Activated CD4-positive, alpha-beta T cell treated with anti-CD3 and anti-CD28 coated beads, Interleukin-2, amount 10 ng/mL, durations not matched to agents 24 days and 14 days (primary cell): ENCODE data around the gene RUBCN. TPM values are rescaled to one million over a fixed set of nuclear protein-coding genes. Genes with fewer than 3 reads are reported as not detected.

Source experiments
- DNase-seq: peaks from one replicate; pipeline ENCODE4 v3.0.0; 2022
- H3K27ac Mint-ChIP-seq: one replicate; pipeline ENCODE4 v1.8.0; 2022; ENCODE audit warnings: mild to moderate bottlenecking, mixed read lengths
- H3K27me3 Mint-ChIP-seq: one replicate; pipeline ENCODE4 v1.8.0; 2022; ENCODE audit warnings: mixed read lengths
- H3K36me3 Mint-ChIP-seq: one replicate; pipeline ENCODE4 v1.8.0; 2022; ENCODE audit warnings: low read depth, mild to moderate bottlenecking, mixed read lengths
- H3K4me1 Mint-ChIP-seq: one replicate; pipeline ENCODE4 v1.8.0; 2021; ENCODE audit warnings: mixed read lengths
- H3K4me3 Mint-ChIP-seq: one replicate; pipeline ENCODE4 v1.8.0; 2022; ENCODE audit warnings: mild to moderate bottlenecking, moderate library complexity, mixed read lengths
- H3K9me3 Mint-ChIP-seq: one replicate; pipeline ENCODE4 v1.8.0; 2021; ENCODE audit warnings: mixed read lengths
- intact Hi-C: fragments of 100-400 bp; cut with micrococcal nuclease; formaldehyde crosslinking; loops from one replicate; pipeline ENCODE4 v1.15.1; 2023
- total RNA-seq: library from RNA; stranded (reverse); gene quantifications from 2 replicates; pipeline ENCODE4 v1.2.3, GENCODE V29; 2022

Gene RUBCN
- total RNA-seq = 38.8 and 41.0 TPM in 2 replicates

GRCh38 chr3:197736491-197737318 is at the start of gene RUBCN:
Gene RUBCN, minus strand, starts transcription at chr3:197736904. Its CDS starts 185 bp downstream, at chr3:197736719.
- no peaks in the 10 kb centered on the region for H3K27me3 Mint-ChIP-seq
- peaks cover 2% of the 10 kb centered on the region for H3K36me3 Mint-ChIP-seq
- peak; percentile 98 for DNase-seq
- peak within 1 kb of the TSS; percentile 94 for H3K4me3 Mint-ChIP-seq
- intact Hi-C loops = loop anchor here (1.0 to 10.0 kb wide), 4 partner anchors 13 to 218 kb away; partner anchors contain the start of genes FYTTD1 and RPL35A
- H3K27ac Mint-ChIP-seq = peak within 1 kb of the TSS; percentile 97
- peaks cover 30% of the 10 kb centered on the region for H3K4me1 Mint-ChIP-seq
- H3K9me3 Mint-ChIP-seq = no peaks in the 10 kb centered on the region

GRCh38 chr3:197784019-197784585 is 47.4 kb upstream of the RUBCN start:
- H3K36me3 Mint-ChIP-seq = peaks cover 30% of the 10 kb centered on the region
- H3K9me3 Mint-ChIP-seq = no peaks in the 10 kb centered on the region
- intact Hi-C loops = no loop called here
- no peak for DNase-seq
- H3K4me3 Mint-ChIP-seq = no peak overlapping the region
- H3K4me1 Mint-ChIP-seq = peaks cover 5% of the 10 kb centered on the region
- H3K27me3 Mint-ChIP-seq = no peaks in the 10 kb centered on the region
- H3K27ac Mint-ChIP-seq = no peak overlapping the region

- Mint-ChIP-seq H3K9me3 (no peaks in the 10 kb centered on the region), H3K36me3 (peaks cover 41% of the 10 kb centered on the region), H3K4me3 (no peak overlapping the region), H3K27ac (no peak overlapping the region), H3K4me1 (peaks cover 5% of the 10 kb centered on the region), H3K27me3 (no peaks in the 10 kb centered on the region)
- intact Hi-C loops = no loop called here
- DNase-seq = no peak
Measured at GRCh38 chr3:197782230-197782629, 45.5 kb upstream of the RUBCN start.

- Mint-ChIP-seq H3K36me3 (peaks cover 44% of the 10 kb centered on the region), H3K27ac (no peak overlapping the region), H3K4me3 (no peak overlapping the region), H3K4me1 (no peaks in the 10 kb centered on the region), H3K27me3 (no peaks in the 10 kb centered on the region), H3K9me3 (no peaks in the 10 kb centered on the region)
- no peak for DNase-seq
- intact Hi-C loops = no loop called here
Measured at GRCh38 chr3:197775317-197775716, 38.6 kb upstream of the RUBCN start.

- no peaks in the 10 kb centered on the region for H3K4me1 Mint-ChIP-seq
- no peak for DNase-seq
- intact Hi-C loops = no loop called here
- no peak overlapping the region for H3K4me3 Mint-ChIP-seq
- H3K9me3 Mint-ChIP-seq = no peaks in the 10 kb centered on the region
- no peaks in the 10 kb centered on the region for H3K27me3 Mint-ChIP-seq
- peaks cover 22% of the 10 kb centered on the region for H3K36me3 Mint-ChIP-seq
- no peak overlapping the region for H3K27ac Mint-ChIP-seq
Measured at GRCh38 chr3:197761784-197762183, 25.1 kb upstream of the RUBCN start.

GRCh38 chr3:197758512-197758911 is 21.8 kb upstream of the RUBCN start:
- no peaks in the 10 kb centered on the region for H3K27me3 Mint-ChIP-seq
- H3K9me3 Mint-ChIP-seq = no peaks in the 10 kb centered on the region
- peaks cover 9% of the 10 kb centered on the region for H3K4me1 Mint-ChIP-seq
- intact Hi-C loops = loop anchor here (10.0 kb wide), 1 partner anchor 204 kb away; the partner anchor contains the start of gene BDH1
- no peak overlapping the region for H3K4me3 Mint-ChIP-seq
- peaks cover 15% of the 10 kb centered on the region for H3K36me3 Mint-ChIP-seq
- DNase-seq = no peak
- H3K27ac Mint-ChIP-seq = no peak overlapping the region

- no peak for DNase-seq
- Mint-ChIP-seq H3K4me3 (no peak overlapping the region), H3K9me3 (no peaks in the 10 kb centered on the region), H3K27me3 (no peaks in the 10 kb centered on the region), H3K36me3 (peaks cover 15% of the 10 kb centered on the region), H3K4me1 (peaks cover 22% of the 10 kb centered on the region), H3K27ac (no peak overlapping the region)
- intact Hi-C loops = loop anchor here (10.0 kb wide), 1 partner anchor 202 kb away; the partner anchor contains the start of gene BDH1
Measured at GRCh38 chr3:197756704-197757103, 20.0 kb upstream of the RUBCN start.

- Mint-ChIP-seq H3K4me3 (peak overlapping the region; percentile 43), H3K36me3 (peaks cover 15% of the 10 kb centered on the region), H3K9me3 (no peaks in the 10 kb centered on the region), H3K27ac (peak overlapping the region; percentile 62), H3K4me1 (peaks cover 36% of the 10 kb centered on the region), H3K27me3 (peaks cover 4% of the 10 kb centered on the region)
- DNase-seq = no peak
- intact Hi-C loops = loop anchor here (2.0 to 10.0 kb wide), 4 partner anchors 50 to 204 kb away; partner anchors contain the start of gene BDH1
Measured at GRCh38 chr3:197753263-197753662, 16.6 kb upstream of the RUBCN start.

- Mint-ChIP-seq H3K36me3 (peaks cover 11% of the 10 kb centered on the region), H3K4me3 (peak overlapping the region; percentile 87), H3K27me3 (peaks cover 4% of the 10 kb centered on the region), H3K9me3 (no peaks in the 10 kb centered on the region), H3K27ac (peak overlapping the region; percentile 92), H3K4me1 (peaks cover 36% of the 10 kb centered on the region)
- peak; percentile 73 for DNase-seq
- intact Hi-C loops = loop anchor here (1.0 to 10.0 kb wide), 6 partner anchors 40 to 205 kb away; partner anchors contain the start of gene BDH1
Measured at GRCh38 chr3:197752107-197752506, 15.4 kb upstream of the RUBCN start.

GRCh38 chr3:197750858-197751737 is 14.4 kb upstream of the RUBCN start:
- intact Hi-C loops = loop anchor here (5.0 to 10.0 kb wide), 2 partner anchors 196 to 206 kb away; partner anchors contain the start of gene BDH1
- DNase-seq = peak; percentile 76
- H3K4me1 Mint-ChIP-seq = peaks cover 34% of the 10 kb centered on the region
- no peaks in the 10 kb centered on the region for H3K9me3 Mint-ChIP-seq
- peaks cover 4% of the 10 kb centered on the region for H3K27me3 Mint-ChIP-seq
- H3K27ac Mint-ChIP-seq = peak overlapping the region; percentile 82
- peaks cover 4% of the 10 kb centered on the region for H3K36me3 Mint-ChIP-seq
- H3K4me3 Mint-ChIP-seq = peak overlapping the region; percentile 92

- H3K36me3 Mint-ChIP-seq = peaks cover 2% of the 10 kb centered on the region
- peak; percentile 89 for DNase-seq
- peak overlapping the region; percentile 92 for H3K4me3 Mint-ChIP-seq
- H3K27ac Mint-ChIP-seq = peak overlapping the region; percentile 82
- no peaks in the 10 kb centered on the region for H3K9me3 Mint-ChIP-seq
- intact Hi-C loops = loop anchor here (5.0 to 10.0 kb wide), 2 partner anchors 196 to 207 kb away; partner anchors contain the start of gene BDH1
- H3K27me3 Mint-ChIP-seq = peaks cover 4% of the 10 kb centered on the region
- peaks cover 33% of the 10 kb centered on the region for H3K4me1 Mint-ChIP-seq
Measured at GRCh38 chr3:197750396-197750831, 13.7 kb upstream of the RUBCN start.

GRCh38 chr3:197749601-197750395 is 13.1 kb upstream of the RUBCN start, which contains the start of gene FYTTD1:
Gene FYTTD1, plus strand, starts transcription at chr3:197749883. Its CDS starts 89 bp downstream, at chr3:197749972.
- intact Hi-C loops = loop anchor here (1.0 to 10.0 kb wide), 3 partner anchors 12 to 208 kb away; partner anchors contain the start of gene BDH1
- peaks cover 31% of the 10 kb centered on the region for H3K4me1 Mint-ChIP-seq
- DNase-seq = peak; percentile 97
- peaks cover 2% of the 10 kb centered on the region for H3K36me3 Mint-ChIP-seq
- peak within 1 kb of the TSS; percentile 96 for H3K27ac Mint-ChIP-seq
- H3K4me3 Mint-ChIP-seq = peak within 1 kb of the TSS; percentile 92
- peaks cover 4% of the 10 kb centered on the region for H3K27me3 Mint-ChIP-seq
- H3K9me3 Mint-ChIP-seq = no peaks in the 10 kb centered on the region
